HG02973 (cell line): ENCODE data around the gene DSCAML1.

Experiments
- ATAC-seq: cut with Tn5 transposase; IDR thresholded peaks from one replicate; pipeline ENCODE4 v1.9.1; 2021; ENCODE audit warnings: moderate library complexity; ENCODE audit not compliant: unreplicated experiment

The DSCAML1 gene

DNA sequence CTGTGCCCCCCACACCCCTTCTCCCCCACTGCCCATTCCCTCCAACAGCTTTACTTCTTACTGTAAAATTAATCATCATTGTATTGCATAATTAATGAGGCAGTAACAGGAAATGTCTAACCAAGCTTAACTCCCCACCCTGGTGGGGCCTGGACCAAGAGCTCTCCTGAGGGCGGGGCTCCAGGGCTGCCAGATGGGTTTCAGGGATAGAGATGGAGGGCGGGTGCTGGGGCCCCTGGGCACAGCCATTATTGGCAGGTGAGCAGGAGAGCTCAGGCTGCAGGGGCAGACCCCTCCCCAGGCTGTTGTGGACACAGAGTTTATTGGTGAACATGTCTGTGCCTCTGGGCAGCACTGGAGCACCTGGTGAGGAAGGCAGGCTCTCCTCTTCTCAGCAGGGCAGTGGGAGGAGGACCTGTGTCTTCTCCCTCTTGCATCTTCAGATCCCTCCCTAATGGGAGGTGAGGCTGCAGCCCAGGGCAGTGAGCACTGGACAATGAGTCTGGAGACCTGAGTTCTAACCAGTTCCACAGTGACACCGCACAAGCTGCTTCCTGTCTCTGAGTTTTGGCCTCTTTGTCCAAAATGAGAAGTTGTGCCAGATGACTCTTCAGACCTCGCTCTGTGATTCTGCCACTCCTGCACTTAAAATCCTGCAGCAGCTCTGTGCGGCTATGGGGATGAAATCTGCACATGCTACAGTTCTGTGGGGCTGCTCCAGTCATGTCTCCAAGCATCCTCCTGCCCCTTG, 236.1 kb downstream of the DSCAML1 start:
- no peak for ATAC-seq

DNA sequence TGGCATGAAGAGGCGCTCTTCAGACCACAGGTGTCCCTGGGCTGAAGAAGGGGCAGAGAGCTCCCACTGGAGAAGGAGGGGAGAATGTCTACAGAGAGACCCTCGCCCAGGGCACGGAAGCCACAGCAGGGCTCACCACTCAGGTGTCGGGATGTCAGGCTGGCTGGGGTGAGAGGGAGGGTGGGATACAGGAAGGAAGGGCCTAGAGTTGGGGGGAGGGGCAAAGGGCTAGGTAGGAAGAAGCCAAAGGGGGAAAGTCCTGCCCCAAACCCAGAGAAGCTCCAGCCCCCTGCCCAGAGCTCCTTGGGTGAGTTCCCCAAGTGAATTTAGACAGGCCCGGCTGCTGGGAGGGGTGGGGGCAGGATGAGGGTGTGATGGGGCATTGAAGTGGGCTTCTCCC, 237.3 kb downstream of the DSCAML1 start:
- ATAC-seq, result no peak

DNA sequence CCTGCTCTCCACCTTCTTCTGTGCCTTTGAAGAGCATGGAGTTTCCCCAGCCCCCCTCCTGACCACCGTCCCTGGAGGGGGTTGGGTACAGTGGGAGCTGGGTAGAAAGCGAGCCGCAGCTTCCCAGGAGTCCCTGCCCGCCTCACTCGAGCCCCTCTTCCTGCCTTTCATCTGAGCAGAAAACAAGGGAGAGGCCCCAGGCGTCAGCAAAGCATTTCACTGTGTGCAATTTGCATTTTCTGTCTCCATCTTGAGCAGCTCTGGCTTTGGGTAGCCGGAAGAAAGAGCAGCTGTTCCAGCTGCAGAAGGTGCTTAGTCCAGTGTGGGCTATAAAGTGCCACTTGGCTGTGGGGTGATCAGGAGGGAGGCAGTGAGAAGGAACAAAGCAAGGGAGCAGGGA, 239.7 kb downstream of the DSCAML1 start:
- no peak for ATAC-seq

DNA sequence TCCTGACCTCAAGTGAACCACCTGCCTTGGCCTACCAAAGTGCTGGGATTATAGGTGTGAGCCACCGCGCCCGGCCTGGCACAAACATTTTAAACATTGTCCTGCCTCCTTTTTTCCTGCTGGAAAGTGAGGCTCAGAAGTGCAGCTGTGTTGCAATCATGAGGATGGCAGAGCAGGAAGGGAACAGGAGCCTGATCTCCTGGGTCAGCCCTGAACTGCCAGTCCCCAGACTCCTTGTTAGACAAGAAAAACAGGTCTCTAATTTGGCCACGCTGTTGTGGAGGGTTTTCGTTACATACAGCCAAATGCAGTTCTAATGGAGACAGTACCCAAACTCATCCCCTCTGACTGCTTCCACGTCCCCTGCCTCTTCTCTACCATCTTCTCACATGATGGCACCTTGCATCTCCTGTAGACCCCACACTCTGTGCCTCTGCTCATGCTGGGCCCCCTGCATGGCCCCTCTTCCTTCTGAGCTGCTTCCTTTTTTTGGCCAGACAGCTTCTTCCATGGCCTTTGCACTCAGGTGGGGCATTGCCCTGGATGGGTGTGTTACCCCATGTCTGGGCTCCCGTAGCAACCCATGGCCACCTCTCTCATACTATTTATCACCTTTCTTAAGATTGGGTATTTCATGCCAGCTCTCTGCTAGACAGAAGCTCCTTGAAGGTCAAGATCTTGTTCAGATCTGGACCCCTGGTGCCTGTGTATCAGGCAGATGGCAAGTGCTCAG, 242.2 kb downstream of the DSCAML1 start:
- no peak for ATAC-seq

DNA sequence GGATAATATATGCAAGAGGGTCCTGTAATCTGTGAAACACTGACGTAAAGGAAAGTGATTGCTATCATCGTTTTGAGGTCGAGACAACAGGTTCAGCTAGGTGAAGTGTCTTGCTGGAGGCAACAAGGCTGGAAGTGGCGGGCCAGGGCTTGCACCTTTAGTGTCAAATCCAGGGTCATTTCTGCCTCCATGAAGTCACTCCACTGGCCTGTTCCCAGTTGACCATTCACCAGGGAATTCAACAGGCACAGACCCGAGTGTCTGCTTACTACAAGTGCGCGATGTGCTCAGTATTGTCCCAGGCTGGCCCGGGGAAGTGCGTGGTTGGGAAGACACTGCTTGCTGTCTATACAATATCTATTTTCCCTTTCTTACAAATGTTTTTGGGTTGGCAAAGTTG, 244.4 kb downstream of the DSCAML1 start:
- no peak for ATAC-seq

DNA sequence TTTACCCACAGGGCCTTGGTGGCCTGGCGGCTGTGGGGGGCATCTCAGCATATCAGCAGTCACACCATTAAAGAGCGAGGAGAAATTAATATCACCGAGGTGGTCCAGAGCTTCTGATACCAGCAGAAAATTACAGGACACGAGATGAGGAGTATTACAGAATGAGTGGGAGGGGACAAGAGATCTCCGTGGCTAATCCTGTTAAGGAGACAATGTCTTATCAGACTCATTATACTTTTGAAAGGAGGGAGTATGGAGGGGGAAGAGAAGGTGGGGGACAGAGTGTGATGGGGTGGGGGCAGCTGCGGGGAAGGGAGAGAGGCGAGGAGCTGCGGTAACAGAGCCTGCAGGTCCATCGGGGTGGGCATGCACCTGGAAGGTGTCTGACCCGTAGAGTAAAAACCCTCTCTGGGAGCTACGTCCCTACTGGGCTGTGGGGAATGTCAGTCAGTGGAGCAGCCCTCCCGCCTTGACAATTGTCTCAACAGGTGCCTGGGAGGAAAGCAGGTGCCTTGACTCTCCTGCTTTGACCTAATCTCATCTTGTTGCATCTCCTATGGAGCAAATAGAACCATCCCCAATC, 245.2 kb downstream of the DSCAML1 start:
- no peak for ATAC-seq

DNA sequence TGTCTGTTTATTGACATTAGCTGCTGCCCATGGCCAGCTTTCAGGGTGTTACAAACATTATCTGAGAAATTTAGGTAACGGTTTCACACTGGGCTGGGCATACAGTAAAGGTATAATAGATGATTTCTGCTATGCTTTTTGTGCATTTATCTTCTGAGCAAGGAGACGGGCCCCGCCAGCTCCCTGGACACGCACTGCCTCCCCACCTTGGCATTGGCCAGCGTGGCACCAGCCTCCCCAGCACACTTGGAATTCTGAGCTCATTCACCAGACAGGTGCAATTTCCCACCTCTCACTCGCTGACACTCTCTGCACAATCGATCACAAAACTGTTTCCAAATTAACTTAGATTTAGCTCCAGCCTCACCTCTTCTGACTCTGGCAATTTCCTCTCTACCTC, 246.6 kb downstream of the DSCAML1 start:
- no peak for ATAC-seq

DNA sequence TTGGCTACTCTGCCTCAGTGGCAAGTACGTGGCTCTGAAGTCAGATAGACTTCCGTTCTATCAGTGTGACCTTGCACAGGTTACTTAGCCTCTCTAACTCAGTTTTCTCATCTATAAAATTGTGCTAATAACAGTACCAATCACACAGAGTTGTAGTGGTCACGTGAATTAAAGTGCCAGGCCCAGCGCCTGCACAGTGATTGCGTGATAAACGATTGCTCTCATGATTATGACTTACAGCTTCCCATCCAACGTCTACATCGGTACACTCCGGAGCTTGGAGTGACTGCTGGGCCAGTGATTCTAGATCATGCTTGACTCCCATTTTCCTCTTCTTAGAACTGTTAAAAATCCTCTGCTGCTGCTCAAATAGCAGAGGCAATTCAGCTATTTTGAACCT, 247.6 kb downstream of the DSCAML1 start:
- ATAC-seq, result no peak

DNA sequence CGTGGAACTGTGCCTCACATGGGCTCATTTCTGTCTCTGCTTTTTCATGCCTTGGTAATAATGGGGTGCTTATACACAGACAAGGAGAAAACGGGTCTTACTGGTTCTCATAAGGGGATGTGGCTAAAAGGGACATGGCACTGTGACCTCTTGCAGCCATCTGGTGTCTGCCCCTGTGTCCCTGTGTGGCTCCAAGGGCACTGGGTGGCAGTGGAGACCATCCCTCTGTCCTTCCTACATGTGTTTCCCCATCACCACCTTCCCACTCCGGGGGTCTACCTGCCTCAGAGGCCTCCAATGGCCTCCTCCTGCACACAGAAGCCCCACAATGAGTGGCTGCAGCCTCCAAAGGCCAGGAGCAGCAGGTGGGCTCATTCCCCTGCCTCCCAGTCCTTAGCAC, 248.1 kb downstream of the DSCAML1 start:
- ATAC-seq, result no peak

DNA sequence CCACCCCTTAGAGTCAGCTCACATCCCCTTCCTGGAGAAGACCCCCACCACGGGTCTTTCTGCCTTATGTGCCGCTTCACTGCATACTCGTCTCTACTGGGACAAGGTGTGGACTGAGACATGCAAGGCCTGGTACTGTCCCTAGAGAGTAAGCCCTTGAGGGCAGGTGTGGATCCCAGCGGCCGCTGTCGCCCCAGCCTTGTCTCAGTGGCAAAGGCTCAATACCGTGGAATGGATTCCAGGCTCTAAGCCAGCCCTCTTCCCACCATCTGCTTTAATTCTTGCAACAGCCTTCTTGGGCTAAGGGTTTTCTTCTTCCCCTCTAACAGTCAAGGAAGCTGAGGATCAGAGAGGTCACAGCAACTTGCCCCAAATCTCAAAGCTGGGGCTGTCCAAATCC, 249.1 kb downstream of the DSCAML1 start:
- ATAC-seq, result no peak

DNA sequence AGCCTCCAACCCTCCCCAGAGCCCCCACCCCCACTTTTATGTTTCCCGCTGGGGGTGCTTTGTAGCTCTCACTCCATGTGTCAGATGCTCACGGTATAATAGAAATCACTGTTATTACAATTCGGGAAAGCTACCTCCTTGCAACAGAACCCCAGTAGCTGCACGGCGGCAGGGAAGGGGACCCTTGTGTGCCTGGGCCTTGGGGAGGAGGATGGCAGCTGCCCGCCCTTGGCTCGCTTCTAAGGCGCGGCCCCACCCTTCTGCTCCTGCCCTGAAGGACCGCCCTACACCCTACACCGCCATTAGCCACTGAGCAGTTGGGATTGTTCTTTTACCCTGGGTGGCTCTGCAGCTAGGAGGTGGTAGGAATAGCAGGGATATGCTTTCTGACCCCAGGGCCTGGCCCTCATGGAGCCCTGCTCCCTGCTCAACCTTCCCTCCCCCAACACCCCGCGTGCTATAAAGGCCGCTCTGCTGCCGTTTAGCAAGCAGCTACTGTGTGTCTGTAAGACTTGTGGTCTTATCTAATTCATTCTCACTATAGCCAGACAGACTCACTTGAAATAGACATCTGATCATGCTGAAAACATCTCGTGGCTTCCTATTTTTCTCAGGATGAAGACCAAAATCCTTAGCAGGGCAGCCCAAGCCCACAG, 249.7 kb downstream of the DSCAML1 start:
- ATAC-seq, result no peak

DNA sequence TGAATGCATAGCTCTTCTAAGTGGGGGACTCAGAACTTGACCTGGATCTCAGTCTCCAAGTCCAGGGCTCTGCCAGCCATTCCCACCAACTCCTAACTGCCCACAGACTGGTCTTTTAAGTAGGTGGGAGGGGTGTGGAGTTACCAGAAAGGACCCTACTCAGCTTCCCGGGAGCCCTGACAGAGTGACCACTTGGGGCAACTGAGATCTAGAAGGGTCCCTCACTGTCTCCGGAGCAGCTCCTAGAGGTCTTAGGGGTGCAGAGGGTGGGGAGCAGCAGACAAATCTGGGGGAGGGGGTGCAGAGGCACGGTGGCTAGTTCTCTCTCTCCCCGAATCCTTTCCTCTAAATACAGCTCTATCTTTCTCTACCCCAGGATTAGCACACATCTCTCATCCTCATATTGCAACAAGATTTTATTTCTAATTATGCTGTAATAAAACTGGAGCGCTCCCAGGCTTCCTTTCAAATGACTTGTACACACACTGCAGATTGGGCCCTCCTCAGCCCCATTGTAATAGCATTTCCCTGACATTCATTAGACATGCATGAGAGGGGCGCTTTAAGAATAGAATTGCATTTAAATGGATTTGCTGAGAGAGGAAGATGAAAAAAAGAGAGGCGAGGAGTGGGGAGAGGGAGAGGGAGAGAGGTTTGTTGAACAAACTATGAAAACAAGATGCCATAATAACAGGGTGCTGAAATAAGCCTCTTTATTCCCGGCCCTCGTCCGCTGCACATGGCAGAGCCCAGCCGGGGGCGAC, 250.4 kb downstream of the DSCAML1 start:
- no peak for ATAC-seq

DNA sequence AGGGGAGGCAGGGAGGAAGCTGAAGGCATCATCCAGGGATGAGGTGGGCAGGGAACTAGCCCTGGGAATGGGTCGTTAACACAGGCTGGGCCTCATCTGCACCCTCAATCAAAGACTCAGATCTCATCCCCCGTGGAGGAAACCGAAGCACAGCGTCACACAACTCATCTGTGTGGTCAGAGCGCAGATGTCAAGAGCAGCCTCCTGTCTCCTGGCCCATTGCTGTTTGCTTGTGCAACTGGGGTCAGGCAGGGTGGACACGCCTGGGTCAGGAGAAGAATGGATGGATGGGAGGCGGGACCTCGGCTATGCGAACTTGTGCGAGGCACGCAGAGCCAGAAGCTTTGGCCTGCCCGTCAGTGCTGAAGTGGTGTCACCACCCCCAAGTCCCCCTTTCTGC, 251.3 kb downstream of the DSCAML1 start:
- no peak for ATAC-seq

DNA sequence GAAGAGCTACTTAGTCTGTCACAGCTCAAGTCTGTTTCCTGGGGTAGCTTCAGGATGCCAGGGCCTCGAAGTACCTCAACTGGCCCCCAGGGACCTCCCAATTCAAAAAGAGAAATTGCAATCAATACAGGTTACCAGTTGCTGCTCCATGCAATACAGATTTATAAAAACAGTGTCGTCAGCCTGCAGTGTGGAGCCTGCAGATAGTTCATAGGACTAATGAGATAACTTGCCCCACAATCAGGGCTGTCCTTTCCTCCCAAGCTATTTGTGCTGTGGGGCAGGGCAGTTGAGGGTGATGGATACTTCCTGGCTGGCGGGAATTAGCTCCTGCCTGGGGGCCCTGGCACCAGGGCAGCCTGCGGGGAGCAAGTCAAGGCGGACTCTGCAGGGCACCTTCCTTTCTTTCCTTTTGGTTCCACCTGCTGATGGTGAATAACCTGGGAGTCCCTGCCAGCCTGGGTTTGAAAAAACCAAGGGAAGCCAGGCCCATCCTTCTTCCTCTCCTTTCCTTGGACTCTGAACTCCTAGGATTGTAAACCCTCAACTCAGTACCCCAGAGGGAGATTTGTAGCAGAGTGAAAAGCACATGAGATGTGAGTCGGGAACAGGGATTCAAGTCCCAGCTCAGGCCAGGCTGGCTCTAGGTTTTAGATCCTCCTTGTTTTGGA, 252.8 kb downstream of the DSCAML1 start:
- ATAC-seq, result no peak

DNA sequence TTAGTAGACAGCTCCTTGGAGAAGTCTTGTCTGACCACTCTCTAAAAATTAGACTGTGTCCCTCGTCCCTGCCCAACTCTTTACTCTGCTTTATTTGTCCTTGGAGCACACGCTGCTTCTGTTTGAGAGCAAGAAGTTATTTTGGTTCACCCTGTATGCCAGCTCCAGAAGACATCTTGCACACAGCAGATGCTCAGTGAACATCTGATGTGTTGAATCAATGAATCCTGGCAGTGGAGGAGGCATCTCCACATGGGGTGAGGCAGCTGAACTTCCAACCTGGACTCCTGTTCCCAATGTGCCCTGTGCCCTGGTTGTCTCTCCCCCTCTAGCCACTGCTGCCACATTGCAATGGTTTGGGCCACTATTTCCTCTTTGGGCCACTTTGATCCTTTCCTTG, 255.8 kb downstream of the DSCAML1 start:
- ATAC-seq, result no peak

DNA sequence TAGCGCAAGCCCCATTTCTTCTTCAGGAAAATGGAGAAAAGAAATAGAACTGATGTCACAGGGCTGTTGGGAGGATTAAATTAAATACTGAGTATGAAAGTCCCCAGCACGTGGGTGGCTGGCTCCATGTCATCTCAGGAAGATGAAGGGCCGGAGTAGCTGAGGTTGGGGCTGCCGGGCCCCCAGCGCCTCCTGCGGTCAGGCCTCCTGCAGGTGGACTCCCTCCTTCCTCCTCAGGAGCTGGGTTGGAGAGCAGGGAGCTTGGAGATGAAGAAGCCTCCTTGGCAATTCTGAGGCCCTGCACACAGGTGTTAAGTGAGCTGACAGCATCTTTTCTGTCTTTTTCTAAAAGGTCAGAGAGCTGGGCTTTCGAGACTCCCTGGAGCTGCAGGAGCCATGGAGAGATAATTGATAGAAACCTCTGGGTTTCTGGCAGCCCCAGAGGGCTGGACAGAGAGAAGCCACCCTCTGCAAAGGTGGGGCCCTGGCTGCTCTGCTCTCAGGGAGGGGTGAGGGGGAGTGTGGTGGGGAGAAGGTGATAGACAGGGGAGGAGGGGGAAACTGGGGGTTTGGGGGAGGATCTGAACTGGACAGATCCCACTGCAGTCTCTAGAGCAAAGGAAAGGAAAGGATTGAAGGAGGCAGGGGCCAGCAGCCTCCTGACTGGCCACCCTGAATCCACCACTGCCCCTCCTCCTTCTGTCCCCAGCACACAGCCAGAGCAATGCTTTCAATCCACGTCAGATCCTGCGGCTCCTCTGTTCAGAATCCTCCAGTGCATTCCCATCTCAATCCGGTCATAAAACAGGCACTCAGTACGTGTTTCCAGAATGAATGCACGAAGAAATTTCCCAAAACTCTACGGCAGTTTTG, 258.5 kb downstream of the DSCAML1 start:
- ATAC-seq, result no peak

DNA sequence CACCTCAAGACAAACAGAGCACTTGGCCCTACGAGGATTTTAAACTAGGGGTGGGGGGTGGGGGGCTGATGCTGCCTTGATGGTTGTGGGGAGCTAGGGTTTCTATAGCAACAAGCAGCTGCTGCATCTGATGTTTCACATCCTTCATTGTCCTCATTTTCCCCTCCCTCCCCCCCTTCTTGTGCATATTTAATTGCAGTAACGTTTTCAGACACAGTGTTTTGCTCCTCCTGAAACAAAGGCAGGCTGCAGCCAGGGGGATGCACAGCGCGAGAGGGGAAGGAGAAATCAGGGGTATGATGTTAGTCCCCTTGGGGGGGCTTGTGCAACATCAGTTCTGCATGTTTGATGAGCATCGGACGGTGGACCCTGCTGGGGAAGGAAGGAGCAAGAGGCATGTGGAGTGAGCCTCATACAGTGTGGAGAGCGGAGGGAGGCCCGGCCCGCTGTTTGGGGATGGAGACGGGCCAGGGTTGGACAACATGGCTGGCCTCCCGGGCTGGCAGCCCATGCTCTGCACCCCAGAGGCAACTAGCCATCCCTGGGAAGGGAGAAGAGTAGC, 261.1 kb downstream of the DSCAML1 start:
- no peak for ATAC-seq

DNA sequence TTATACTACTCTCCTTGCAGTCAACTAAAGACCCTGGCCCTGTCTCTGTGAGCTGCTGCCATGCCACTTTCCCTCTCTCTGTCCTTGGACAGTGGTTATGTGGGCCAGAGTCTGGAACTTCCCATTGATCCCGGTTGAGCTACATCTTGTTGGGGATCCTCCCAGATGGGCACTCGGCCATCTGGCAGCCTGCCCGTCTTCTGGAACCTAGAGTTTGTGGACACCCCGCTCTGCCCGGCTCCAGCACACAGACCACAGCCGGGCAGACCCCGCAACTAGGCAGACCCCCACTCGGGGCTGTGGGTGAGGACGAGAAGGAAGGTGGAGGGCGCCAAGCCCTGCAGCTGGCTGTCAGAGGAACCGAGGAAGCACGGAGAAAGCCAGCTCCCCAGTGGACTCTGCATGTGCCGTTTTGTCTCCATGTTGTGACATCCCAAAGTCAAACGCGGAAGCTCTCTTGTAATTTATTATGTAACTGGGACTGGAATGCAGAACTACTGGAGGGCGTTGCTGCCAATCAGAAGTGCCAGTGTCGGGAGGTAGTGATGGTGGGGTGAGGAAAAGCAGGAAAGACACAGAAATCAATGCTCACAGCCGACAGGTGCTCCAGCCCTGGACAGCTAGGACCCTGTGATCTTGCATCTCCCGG, 261.7 kb downstream of the DSCAML1 start:
- no peak for ATAC-seq

DNA sequence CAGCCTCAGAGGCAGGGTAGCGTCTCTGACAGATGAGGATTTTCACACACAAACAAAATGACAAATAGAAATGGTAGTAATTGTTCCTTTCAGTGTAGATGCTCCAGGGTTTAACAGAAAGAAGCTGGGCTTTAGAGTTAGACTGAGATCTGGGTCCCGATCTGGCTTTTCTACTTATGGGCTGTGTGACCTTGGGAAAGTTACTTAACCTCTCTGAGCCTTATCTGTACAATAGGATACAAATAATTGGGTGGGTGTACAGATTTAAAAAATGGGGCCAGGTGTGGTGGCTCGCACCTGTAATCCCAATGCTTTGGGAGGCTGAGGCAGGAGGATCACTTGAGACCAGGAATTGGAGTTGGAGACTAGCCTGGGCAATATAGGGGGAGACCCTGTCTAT, 264.4 kb downstream of the DSCAML1 start:
- no peak for ATAC-seq
